T-cell (primary cell): ENCODE measurements around the gene LIMS2. TPM values are rescaled to one million over a fixed set of nuclear protein-coding genes. Genes with fewer than 3 reads are reported as not detected.

Experiments
- ATAC-seq, 4 experiments: fragments of 200-7000 bp in 3 of 4; fragments of 150-1000 bp in 1 of 4; cut with Tn5 transposase; replicated peaks in 1 of 4; 1 replicate in 3 of 4; 2 replicates in 1 of 4; pipeline ENCODE4 v1.10.0; 2021; ENCODE audit warnings: moderate library complexity in 3 of 4, mild to moderate bottlenecking in 2 of 4, moderate number of reproducible peaks in 1 of 4
- CTCF ChIA-PET, 2 donors: fragments of 300-600 bp; sonication (Branson Sonifier 250); formaldehyde crosslinking; loops; one replicate each; lab custom pipeline; 2022; ENCODE audit warnings: antibody characterized with exemption in 2 of 2; lab: Charles Lee
- POLR2A ChIA-PET, 2 donors: fragments of 300-600 bp; sonication (Branson Sonifier 250); formaldehyde crosslinking; loops; one replicate each; lab custom pipeline; 2022; ENCODE audit warnings: antibody characterized with exemption in 2 of 2; lab: Charles Lee
- DNase-seq, 35 experiments: peaks; one replicate each; pipeline versions ENCODE4 v3.0.0 to v3.0.0-alpha.2; 2013 to 2023
- H3K27ac ChIP-seq: one replicate; pipeline ENCODE4 v1.5.1; 2013; ENCODE audit warnings: low read length
- H3K27me3 ChIP-seq, 2 experiments: replicated peaks in 1 of 2; 1 replicate in 1 of 2; 2 replicates in 1 of 2; pipeline versions ENCODE4 v1.6.1 to v1.7.0; 2013; ENCODE audit warnings: low read length in 1 of 2, mixed read lengths in 1 of 2; ENCODE audit not compliant: control insufficient read depth in 2 of 2, insufficient read depth in 2 of 2; ENCODE audit errors: extremely low read depth in 1 of 2
- H3K36me3 ChIP-seq, 2 donors: 1 replicate in 1 of 2; 2 replicates in 1 of 2; pipeline versions ENCODE4 v1.6.1 to v1.7.0; 2013; ENCODE audit warnings: low read length in 1 of 2; ENCODE audit not compliant: control insufficient read depth in 2 of 2, insufficient read depth in 1 of 2; ENCODE audit errors: extremely low read depth in 1 of 2
- H3K4me1 ChIP-seq, 2 experiments: 1 replicate in 1 of 2; 2 replicates in 1 of 2; pipeline versions ENCODE4 v1.6.1 to v1.7.0; 2013; ENCODE audit warnings: low read length in 2 of 2, mixed read lengths in 1 of 2; ENCODE audit not compliant: insufficient read depth in 2 of 2, control insufficient read depth in 1 of 2; ENCODE audit errors: extremely low read depth in 1 of 2
- H3K4me3 ChIP-seq, 2 donors: 1 replicate in 1 of 2; 2 replicates in 1 of 2; pipeline versions ENCODE4 v1.5.1 to v1.7.0; 2013; ENCODE audit warnings: mild to moderate bottlenecking in 2 of 2, low read length in 1 of 2, moderate library complexity in 1 of 2; ENCODE audit not compliant: control insufficient read depth in 1 of 2; ENCODE audit errors: extremely low read depth in 1 of 2
- H3K9me3 ChIP-seq: 2 replicates; pipeline ENCODE4 v1.7.0; 2013
- H3K27ac Mint-ChIP-seq, 2 donors: one replicate each; pipeline ENCODE4 v1.8.0; 2020 to 2021; ENCODE audit warnings: mild to moderate bottlenecking in 2 of 2, mixed read lengths in 2 of 2
- H3K27me3 Mint-ChIP-seq, 2 donors: one replicate each; pipeline ENCODE4 v1.8.0; 2021 to 2022; ENCODE audit warnings: mixed read lengths in 2 of 2
- H3K36me3 Mint-ChIP-seq: one replicate; pipeline ENCODE4 v1.8.0; 2021; ENCODE audit warnings: mixed read lengths
- H3K4me1 Mint-ChIP-seq, 3 donors: one replicate each; pipeline ENCODE4 v1.8.0; 2020 to 2022; ENCODE audit warnings: mixed read lengths in 3 of 3, mild to moderate bottlenecking in 1 of 3
- H3K4me3 Mint-ChIP-seq, 3 donors: one replicate each; pipeline ENCODE4 v1.8.0; 2020 to 2022; ENCODE audit warnings: mild to moderate bottlenecking in 3 of 3, mixed read lengths in 3 of 3, moderate library complexity in 3 of 3
- H3K9me3 Mint-ChIP-seq, 3 donors: one replicate each; pipeline ENCODE4 v1.8.0; 2020 to 2022; ENCODE audit warnings: mixed read lengths in 3 of 3
- WGBS: methylation state at CpG from one replicate; pipeline ENCODE4 v1.1.5; 2013; ENCODE audit warnings: missing lambda C conversion rate; ENCODE audit not compliant: insufficient coverage; 5-methylcytosine and 5-hydroxymethylcytosine counted together
- total RNA-seq, 35 experiments: library from RNA in 6 of 35; stranded (reverse) in 6 of 35; fragments of 120-200 nt in 1 of 35; gene quantifications; one replicate each; pipeline versions ENCODE4 v1.2.1 to v1.2.4 and lab custom pipeline; 2013 to 2026

Gene LIMS2
- total RNA-seq, 5 donors from 2014 or later (not counting 1 experiment from before 2014, with no cell fraction given) = 8.4 to 14.8 (median 10.3) TPM

GRCh38 chr2:127610561-127610960, 64.8 kb downstream of the LIMS2 start:
- DNase-seq = peak in 1 of 35 experiments; percentile 18
- H3K4me1 ChIP-seq = peaks cover 4 to 14% of the 10 kb centered on the region in 2 experiments
- H3K36me3 ChIP-seq = no peaks in the 10 kb centered on the region
- POLR2A ChIA-PET = no interaction called here
- no peak overlapping the region for H3K27ac Mint-ChIP-seq
- WGBS = 67% methylated on average over 1 of the region's 1 CpG
- peaks cover 10 to 19% (median 11%) of the 10 kb centered on the region in 3 donors for H3K9me3 Mint-ChIP-seq
- peaks cover under 1 to 8% (median 5%) of the 10 kb centered on the region in 3 donors for H3K4me1 Mint-ChIP-seq
- peaks cover 0 to 3% of the 10 kb centered on the region in 2 donors for H3K27me3 Mint-ChIP-seq
- no peak overlapping the region for H3K4me3 Mint-ChIP-seq
- CTCF ChIA-PET = interaction anchor here in 1 of 2 donors (0.7 to 0.8 kb wide), 2 partner anchors 19 to 42 kb away, joined by 3 read pairs; no protein-coding TSS in a partner anchor
- no peak overlapping the region for H3K27ac ChIP-seq
- ATAC-seq = no peak
- H3K27me3 ChIP-seq = peaks cover 0 to 38% of the 10 kb centered on the region in 2 experiments
- peaks cover 10% of the 10 kb centered on the region for H3K36me3 Mint-ChIP-seq
- no peaks in the 10 kb centered on the region for H3K9me3 ChIP-seq
- no peak overlapping the region for H3K4me3 ChIP-seq

GRCh38 chr2:127609818-127610217, 65.5 kb downstream of the LIMS2 start:
- CTCF ChIA-PET = no interaction called here
- H3K27ac ChIP-seq = no peak overlapping the region
- Mint-ChIP-seq H3K36me3 (peaks cover 10% of the 10 kb centered on the region), H3K27me3 (peaks cover 0 to 3% of the 10 kb centered on the region in 2 donors), H3K4me3 (no peak overlapping the region), H3K9me3 (peaks cover 10 to 19% (median 11%) of the 10 kb centered on the region in 3 donors), H3K27ac (no peak overlapping the region), H3K4me1 (peaks cover 0 to 6% (median 2%) of the 10 kb centered on the region in 3 donors)
- H3K4me3 ChIP-seq = no peak overlapping the region
- peaks cover 2 to 12% of the 10 kb centered on the region in 2 experiments for H3K4me1 ChIP-seq
- peaks cover 0 to 36% of the 10 kb centered on the region in 2 experiments for H3K27me3 ChIP-seq
- no peaks in the 10 kb centered on the region for H3K36me3 ChIP-seq
- no peak for ATAC-seq
- POLR2A ChIA-PET = no interaction called here
- WGBS = 89% methylated on average over 8 of the region's 8 CpGs
- DNase-seq = peak in 1 of 35 experiments; percentile 5
- H3K9me3 ChIP-seq = no peaks in the 10 kb centered on the region

GRCh38 chr2:127609031-127609751, 66.1 kb downstream of the LIMS2 start:
- H3K27me3 Mint-ChIP-seq = peaks cover 0 to 3% of the 10 kb centered on the region in 2 donors
- no peaks in the 10 kb centered on the region for H3K36me3 ChIP-seq
- no peak overlapping the region for H3K27ac ChIP-seq
- H3K4me1 Mint-ChIP-seq = peaks cover 2 to 11% (median 2%) of the 10 kb centered on the region in 3 donors
- DNase-seq (peak in 1 of 35 experiments; percentile 24), ATAC-seq (peak in 1 of 4 experiments; percentile 41)
- no peaks in the 10 kb centered on the region for H3K9me3 ChIP-seq
- ChIA-PET CTCF (no interaction called here), POLR2A (no interaction called here)
- H3K9me3 Mint-ChIP-seq = peaks cover 10 to 19% (median 10%) of the 10 kb centered on the region in 3 donors
- H3K27me3 ChIP-seq = peaks cover 0 to 34% of the 10 kb centered on the region in 2 experiments
- no peak overlapping the region for H3K27ac Mint-ChIP-seq
- peaks cover 2 to 11% of the 10 kb centered on the region in 2 experiments for H3K4me1 ChIP-seq
- H3K4me3 Mint-ChIP-seq = no peak overlapping the region
- H3K4me3 ChIP-seq = no peak overlapping the region
- peaks cover 10% of the 10 kb centered on the region for H3K36me3 Mint-ChIP-seq
- WGBS = 59% methylated on average over 23 of the region's 24 CpGs

- Mint-ChIP-seq H3K4me3 (no peak overlapping the region), H3K27ac (no peak overlapping the region), H3K4me1 (peaks cover 2 to 14% (median 3%) of the 10 kb centered on the region in 3 donors), H3K36me3 (peaks cover 6% of the 10 kb centered on the region), H3K27me3 (peaks cover 0 to 3% of the 10 kb centered on the region in 2 donors), H3K9me3 (peaks cover 4 to 11% (median 7%) of the 10 kb centered on the region in 3 donors)
- ChIA-PET CTCF (interaction anchor here in 1 of 2 donors (1.3 kb wide), 1 partner anchor 56 kb away, joined by 3 read pairs; no protein-coding TSS in a partner anchor), POLR2A (no interaction called here)
- peak in 1 of 35 experiments; percentile 7 for DNase-seq
- H3K9me3 ChIP-seq = no peaks in the 10 kb centered on the region
- 77% methylated on average over 22 of the region's 25 CpGs for WGBS
- H3K27ac ChIP-seq = no peak overlapping the region
- ATAC-seq = no peak
- peaks cover 0 to 34% of the 10 kb centered on the region in 2 experiments for H3K27me3 ChIP-seq
- no peaks in the 10 kb centered on the region for H3K36me3 ChIP-seq
- peaks cover 2 to 11% of the 10 kb centered on the region in 2 experiments for H3K4me1 ChIP-seq
- H3K4me3 ChIP-seq = no peak overlapping the region
Measured at GRCh38 chr2:127608061-127609030, 67.0 kb downstream of the LIMS2 start.

GRCh38 chr2:127607399-127607908, 67.9 kb downstream of the LIMS2 start:
- no peak for ATAC-seq
- no peak overlapping the region for H3K27ac ChIP-seq
- peaks cover 3% of the 10 kb centered on the region for H3K9me3 ChIP-seq
- Mint-ChIP-seq H3K27me3 (peaks cover 0 to 3% of the 10 kb centered on the region in 2 donors), H3K4me1 (peaks cover 2 to 14% (median 3%) of the 10 kb centered on the region in 3 donors), H3K36me3 (peaks cover 6% of the 10 kb centered on the region), H3K9me3 (peaks cover 0 to 12% (median 3%) of the 10 kb centered on the region in 3 donors), H3K4me3 (no peak overlapping the region), H3K27ac (no peak overlapping the region)
- peaks cover 2 to 11% of the 10 kb centered on the region in 2 experiments for H3K4me1 ChIP-seq
- CTCF ChIA-PET = interaction anchor here in 1 of 2 donors (1.3 kb wide), 1 partner anchor 55 kb away, joined by 3 read pairs; no protein-coding TSS in a partner anchor
- WGBS = 87% methylated on average over 7 of the region's 9 CpGs
- peaks cover 0 to 34% of the 10 kb centered on the region in 2 experiments for H3K27me3 ChIP-seq
- POLR2A ChIA-PET = no interaction called here
- DNase-seq = no peak
- no peaks in the 10 kb centered on the region for H3K36me3 ChIP-seq
- no peak overlapping the region for H3K4me3 ChIP-seq
